CD4-positive, alpha-beta T cell treated with Interleukin-17A for 1 hour (primary cell): Measurements from ENCODE around the gene RFPL4AL1.
"Not testable (repeated sequence)": the region's sequence is repeated elsewhere in the genome, so short reads cannot be mapped to it uniquely, and the experiment has no call there.

Experiments
- DNase-seq: peaks from one replicate; pipeline ENCODE4 v3.0.0-alpha.2; 2020

The RFPL4AL1 gene

DNA sequence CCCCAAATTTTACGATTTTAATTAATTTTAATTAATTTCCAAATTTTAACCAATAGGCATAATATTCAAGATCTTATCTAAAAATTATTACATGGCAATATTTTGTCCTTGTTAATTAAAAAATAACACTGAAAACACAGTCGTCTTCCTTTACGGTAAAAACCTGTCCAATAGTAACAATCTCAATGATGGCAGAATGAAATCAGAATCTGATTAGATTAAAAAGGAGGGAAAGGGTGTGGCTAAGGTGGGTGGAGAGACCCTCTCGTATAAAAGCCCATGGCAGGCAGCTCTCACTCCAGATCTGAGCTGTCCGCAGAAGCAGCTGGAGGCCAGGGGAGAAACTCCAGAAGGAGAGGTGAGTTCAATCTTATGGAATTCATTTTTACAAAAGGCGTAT, at the start of gene RFPL4AL1:
Gene RFPL4AL1, plus strand, starts transcription at position 301 of the 400 bp plus-strand sequence. CDS start 2,687 bp downstream, outside the sequence.
- DNase-seq = not testable (repeated sequence)

DNA sequence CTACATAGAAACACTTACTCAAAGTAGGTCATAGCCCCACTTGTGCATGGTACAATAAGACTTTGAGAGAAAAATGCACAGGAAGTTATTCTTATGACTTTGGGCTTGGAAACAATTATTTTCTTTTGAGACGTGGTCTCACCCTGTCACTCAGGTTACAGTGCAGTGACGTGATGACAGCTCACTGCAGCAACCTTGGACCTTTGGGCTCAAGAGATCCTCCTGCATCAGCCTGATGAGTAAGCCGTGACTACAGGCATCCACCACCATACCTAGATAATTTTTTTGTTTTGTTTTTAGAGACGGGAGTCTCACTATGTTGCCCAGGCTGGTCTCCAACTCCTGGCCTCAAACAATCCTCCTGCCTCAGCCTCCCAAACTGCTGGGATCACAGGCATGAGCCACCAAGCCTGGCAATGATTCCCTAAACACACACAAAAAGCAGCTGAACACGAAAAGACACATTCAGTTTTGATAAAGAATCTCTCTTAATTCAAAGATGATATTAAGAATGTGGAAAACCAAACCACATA, 48.6 kb upstream of the RFPL4AL1 start:
- no peak for DNase-seq

DNA sequence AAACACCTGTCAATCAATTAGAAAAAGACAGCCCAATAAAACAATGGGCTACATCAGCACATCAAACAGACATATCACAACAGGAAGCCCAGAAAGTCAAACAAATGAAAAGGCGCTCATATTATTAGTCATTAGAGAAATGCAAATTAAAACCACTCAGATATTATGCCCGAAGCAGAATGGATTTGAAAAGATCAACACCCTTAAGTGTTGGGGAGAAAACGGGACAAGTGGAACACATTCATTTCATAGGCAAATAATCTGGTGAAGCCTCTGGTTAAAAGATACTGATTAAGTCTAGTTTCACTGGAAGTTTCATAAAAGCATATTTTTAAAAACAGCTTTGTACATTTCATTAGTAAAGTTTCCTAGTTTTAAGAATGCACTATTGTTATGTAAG, 48.1 kb upstream of the RFPL4AL1 start:
- DNase-seq = no peak

- DNase-seq = no peak
Observed at GRCh38 chr19:55723491-55723890, 45.4 kb upstream of the RFPL4AL1 start.

DNA sequence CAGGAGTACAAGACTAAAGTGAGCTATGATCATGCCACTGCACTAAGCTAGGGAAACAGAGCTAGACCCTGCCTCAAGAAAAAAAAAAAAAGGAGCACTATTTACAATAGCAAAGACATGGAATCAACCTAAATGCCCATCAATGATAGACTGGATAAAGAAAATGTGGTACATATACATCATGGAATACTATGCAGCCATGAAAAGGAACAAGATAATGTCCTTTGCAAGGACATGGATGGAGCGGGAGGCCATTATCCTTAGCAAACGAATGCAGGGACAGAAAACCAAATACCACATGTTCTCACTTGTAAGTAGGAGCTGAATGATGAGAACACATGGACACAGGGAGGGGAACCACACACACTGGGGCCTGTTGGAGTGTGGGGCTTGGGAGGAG, 38.5 kb upstream of the RFPL4AL1 start:
- DNase-seq = not testable (repeated sequence)

GRCh38 chr19:55738302-55738701, 30.6 kb upstream of the RFPL4AL1 start, which contains the start of gene NLRP9:
NLRP9 (minus strand) TSS chr19:55738402; CDS start chr19:55738374, 28 bp downstream.
- no peak for DNase-seq

DNA sequence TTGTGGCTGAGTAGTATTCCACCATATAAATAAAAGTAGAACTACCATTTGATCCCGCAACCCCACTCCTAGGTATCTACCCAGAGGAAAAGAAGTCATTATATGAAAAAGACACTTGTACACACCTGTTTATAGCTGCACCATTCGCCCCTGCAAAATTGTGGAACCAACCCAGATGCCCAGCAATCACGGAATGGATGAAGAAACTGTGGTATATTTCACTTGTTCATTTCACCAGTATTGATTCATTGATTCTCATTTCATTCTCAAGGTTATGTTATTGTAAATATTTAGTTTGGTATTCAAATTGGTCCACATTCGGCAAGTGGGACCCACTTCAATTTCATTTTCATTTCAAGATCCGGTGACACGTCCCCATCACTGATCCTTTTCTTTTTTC, 18.2 kb upstream of the RFPL4AL1 start:
- DNase-seq = no peak

GRCh38 chr19:55753401-55753800, 15.5 kb upstream of the RFPL4AL1 start:
- no peak for DNase-seq

- not testable (repeated sequence) for DNase-seq
Observed at GRCh38 chr19:55756808-55757207, 12.1 kb upstream of the RFPL4AL1 start.

- not testable (repeated sequence) for DNase-seq
Observed at GRCh38 chr19:55758797-55759196, 10.1 kb upstream of the RFPL4AL1 start, which contains the start of gene RFPL4A. RFPL4A (plus strand) TSS chr19:55759097; CDS start chr19:55761801, 2,704 bp downstream.

- DNase-seq = no peak
Observed at GRCh38 chr19:55766466-55766865, 2.5 kb upstream of the RFPL4AL1 start.

- not testable (repeated sequence) for DNase-seq
Observed at GRCh38 chr19:55769632-55770031, 714 bp downstream of the RFPL4AL1 start.

DNA sequence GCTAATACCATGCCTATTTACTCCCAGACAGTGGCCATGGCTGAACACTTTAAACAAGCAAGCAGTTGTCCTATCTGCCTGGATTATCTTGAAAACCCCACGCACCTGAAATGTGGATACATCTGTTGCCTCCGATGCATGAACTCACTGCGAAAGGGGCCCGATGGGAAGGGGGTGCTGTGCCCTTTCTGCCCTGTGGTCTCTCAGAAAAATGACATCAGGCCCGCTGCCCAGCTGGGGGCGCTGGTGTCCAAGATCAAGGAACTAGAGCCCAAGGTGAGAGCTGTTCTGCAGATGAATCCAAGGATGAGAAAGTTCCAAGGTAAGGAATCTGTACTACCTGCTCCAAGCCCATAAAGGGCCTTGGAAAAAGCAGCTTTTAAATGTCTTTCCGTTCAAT, 8.6 kb downstream of the RFPL4AL1 start:
- DNase-seq = no peak

DNA sequence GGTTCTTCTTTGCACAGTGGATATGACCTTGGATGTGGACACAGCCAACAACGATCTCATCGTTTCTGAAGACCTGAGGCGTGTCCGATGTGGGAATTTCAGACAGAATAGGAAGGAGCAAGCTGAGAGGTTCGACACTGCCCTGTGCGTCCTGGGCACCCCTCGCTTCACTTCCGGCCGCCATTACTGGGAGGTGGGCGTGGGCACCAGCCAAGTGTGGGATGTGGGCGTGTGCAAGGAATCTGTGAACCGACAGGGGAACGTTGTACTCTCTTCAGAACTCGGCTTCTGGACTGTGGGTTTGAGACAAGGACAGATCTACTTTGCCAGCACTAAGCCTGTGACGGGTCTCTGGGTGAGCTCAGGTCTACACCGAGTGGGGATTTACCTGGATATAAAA, 9.4 kb downstream of the RFPL4AL1 start:
- DNase-seq = no peak

GRCh38 chr19:55781112-55781511, 12.2 kb downstream of the RFPL4AL1 start:
- DNase-seq = no peak

GRCh38 chr19:55795021-55795420, 26.1 kb downstream of the RFPL4AL1 start:
- DNase-seq = no peak

- no peak for DNase-seq
Observed at GRCh38 chr19:55801416-55801815, 32.5 kb downstream of the RFPL4AL1 start.

DNA sequence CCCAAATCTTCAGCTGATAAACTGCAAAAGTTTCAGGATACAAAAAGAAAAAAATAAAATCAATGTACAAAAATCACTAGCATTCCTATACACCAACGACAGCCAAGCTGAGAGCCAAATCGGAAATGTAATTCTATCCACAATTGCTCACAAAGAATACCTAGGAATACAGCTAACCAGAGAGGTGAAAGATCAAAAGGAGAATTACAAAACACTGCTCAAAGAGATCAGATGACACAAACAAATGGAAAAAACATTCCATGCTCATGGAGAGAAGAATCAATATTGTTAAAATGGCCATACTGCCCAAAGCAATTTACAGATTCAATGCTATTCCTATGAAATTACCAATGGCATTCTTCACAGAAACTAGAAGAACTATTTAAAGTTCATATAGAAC, 33.4 kb downstream of the RFPL4AL1 start:
- DNase-seq = no peak

GRCh38 chr19:55809381-55810058, 40.6 kb downstream of the RFPL4AL1 start:
- DNase-seq = peak; percentile 32

DNA sequence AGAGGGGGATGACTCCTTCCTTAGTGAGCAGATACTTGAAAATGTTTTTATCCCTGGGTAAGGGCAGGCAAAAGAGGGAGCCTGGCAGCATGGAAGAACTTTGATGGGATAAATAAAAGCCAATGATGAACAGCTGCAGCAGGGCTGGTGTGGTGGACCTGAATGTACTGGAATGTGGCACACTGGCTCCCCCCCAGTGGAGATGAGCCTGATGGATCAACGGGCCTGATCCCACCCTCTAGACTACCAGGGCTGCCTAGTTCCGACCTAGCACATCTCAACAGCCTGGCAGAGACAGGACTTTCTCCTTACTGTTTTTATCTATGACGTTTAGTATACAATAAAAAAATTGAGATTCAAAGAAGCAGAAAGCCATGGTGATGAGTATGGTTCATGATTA, 42.4 kb downstream of the RFPL4AL1 start:
- no peak for DNase-seq

- DNase-seq = no peak
Observed at GRCh38 chr19:55812449-55812848, 43.5 kb downstream of the RFPL4AL1 start.

- no peak for DNase-seq
Observed at GRCh38 chr19:55813906-55814305, 45.0 kb downstream of the RFPL4AL1 start.

GRCh38 chr19:55820037-55820436, 51.1 kb downstream of the RFPL4AL1 start:
- DNase-seq = no peak
